Aortic smooth muscle cell (primary cell): ENCODE results near the gene SYNJ2BP. TPM values are rescaled to one million over a fixed set of nuclear protein-coding genes. Genes with fewer than 3 reads are reported as not detected.

ENCODE experiments used
- total RNA-seq: library from RNA; depleted of rRNA; stranded (reverse); fragments of >200 nt; gene quantifications from 2 replicates; pipeline ENCODE4 v1.2.3, GENCODE V29; 2014

SYNJ2BP gene
- 28.4 and 29.5 TPM in 2 replicates for total RNA-seq

GRCh38 chr14:70416725-70417349 lies at the start of gene SYNJ2BP:
Gene SYNJ2BP (minus strand): TSS chr14:70417090. CDS start chr14:70416963, 127 bp downstream.

GRCh38 chr14:70451874-70452273 lies 35.0 kb upstream of the SYNJ2BP start, which contains the start of gene ADAM21:
Gene ADAM21 (plus strand): TSS chr14:70452174. CDS start chr14:70457500, 5,326 bp downstream.

Other genes starting within 250 kb of the SYNJ2BP start
- not detected in 2 replicates for gene SLC8A3, start 228.1 kb downstream of the SYNJ2BP start, total RNA-seq
- gene COX16, start 57.4 kb downstream of the SYNJ2BP start, total RNA-seq = 43.9 and 44.9 TPM in 2 replicates
- 0.50 and 1.2 TPM in 2 replicates for gene ADAM21, start 35.1 kb upstream of the SYNJ2BP start, total RNA-seq
- gene ADAM20, start 117.9 kb upstream of the SYNJ2BP start, total RNA-seq = 1.1 and 1.7 TPM in 2 replicates
- 22.3 and 27.9 TPM in 2 replicates for gene MED6, start 183.6 kb upstream of the SYNJ2BP start, total RNA-seq
- 5.3 and 7.9 TPM in 2 replicates for gene TTC9, start 224.8 kb upstream of the SYNJ2BP start, total RNA-seq